Measurements from ENCODE around the gene FNDC3B.

DNA sequence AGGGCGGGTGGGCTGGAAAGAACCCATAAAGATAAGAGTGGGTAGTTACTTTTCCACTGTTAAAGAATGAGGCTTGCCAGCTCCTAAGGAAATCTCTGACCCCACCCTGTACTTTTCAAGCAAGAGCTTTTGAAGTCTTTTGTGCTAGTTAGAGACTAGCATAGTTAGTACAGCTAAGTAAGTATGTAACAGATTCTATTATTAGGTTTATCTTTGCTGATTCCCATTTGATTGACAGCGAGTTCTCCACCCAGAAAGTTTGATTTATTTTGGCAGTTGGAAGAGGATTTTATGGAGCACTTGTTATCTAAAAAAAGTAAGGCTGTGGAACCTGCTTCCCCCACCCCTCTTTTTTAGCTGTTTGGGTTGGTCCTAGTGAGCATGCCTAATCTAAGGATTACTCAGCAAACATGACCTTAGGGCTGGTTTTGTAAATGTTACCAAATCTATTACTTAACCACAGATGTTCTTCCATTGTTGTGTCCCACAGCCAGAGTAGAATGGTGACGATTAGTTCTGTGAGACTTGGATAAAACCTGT is 57.6 kb downstream of the FNDC3B start:
- TF ChIP-seq, protein P1, sequence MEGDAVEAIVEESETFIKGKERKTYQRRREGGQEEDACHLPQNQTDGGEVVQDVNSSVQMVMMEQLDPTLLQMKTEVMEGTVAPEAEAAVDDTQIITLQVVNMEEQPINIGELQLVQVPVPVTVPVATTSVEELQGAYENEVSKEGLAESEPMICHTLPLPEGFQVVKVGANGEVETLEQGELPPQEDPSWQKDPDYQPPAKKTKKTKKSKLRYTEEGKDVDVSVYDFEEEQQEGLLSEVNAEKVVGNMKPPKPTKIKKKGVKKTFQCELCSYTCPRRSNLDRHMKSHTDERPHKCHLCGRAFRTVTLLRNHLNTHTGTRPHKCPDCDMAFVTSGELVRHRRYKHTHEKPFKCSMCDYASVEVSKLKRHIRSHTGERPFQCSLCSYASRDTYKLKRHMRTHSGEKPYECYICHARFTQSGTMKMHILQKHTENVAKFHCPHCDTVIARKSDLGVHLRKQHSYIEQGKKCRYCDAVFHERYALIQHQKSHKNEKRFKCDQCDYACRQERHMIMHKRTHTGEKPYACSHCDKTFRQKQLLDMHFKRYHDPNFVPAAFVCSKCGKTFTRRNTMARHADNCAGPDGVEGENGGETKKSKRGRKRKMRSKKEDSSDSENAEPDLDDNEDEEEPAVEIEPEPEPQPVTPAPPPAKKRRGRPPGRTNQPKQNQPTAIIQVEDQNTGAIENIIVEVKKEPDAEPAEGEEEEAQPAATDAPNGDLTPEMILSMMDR (IDR thresholded peaks at IDR 0.05) = no peak
- no peak for TF ChIP-seq ZFX (IDR thresholded peaks at IDR 0.05; ENCODE audit: borderline replicate concordance)
